Heart right ventricle (tissue), 16 donors: ENCODE results near the gene CTDSP1. TPM values are rescaled to one million over a fixed set of nuclear protein-coding genes. Genes with fewer than 3 reads are reported as not detected.

Source experiments
- ATAC-seq, 8 donors: fragments of 200-7000 bp; cut with Tn5 transposase; one replicate each; pipeline ENCODE4 v1.9.1; 2020; ENCODE audit warnings: mild to moderate bottlenecking in 8 of 8, moderate library complexity in 8 of 8, moderate number of reproducible peaks in 1 of 8
- DNase-seq, 2 donors: peaks; one replicate each; pipeline ENCODE4 v3.0.0-alpha.2; 2020
- H3K27ac ChIP-seq, 10 donors: fragments of 200-600 bp; sonication (generic) in 2 of 10; one replicate each; pipeline versions ENCODE4 v1.5.0 to v1.8.0; 2020 to 2022; ENCODE audit warnings: mild to moderate bottlenecking in 3 of 10
- H3K27me3 ChIP-seq, 7 donors: fragments of 200-600 bp; one replicate each; pipeline ENCODE4 v1.8.0; 2021 to 2022; ENCODE audit warnings: mild to moderate bottlenecking in 2 of 7
- H3K36me3 ChIP-seq, 9 donors: fragments of 200-600 bp; sonication (generic) in 1 of 9; one replicate each; pipeline versions ENCODE4 v1.5.0 to v1.8.0; 2020 to 2022; ENCODE audit warnings: mild to moderate bottlenecking in 2 of 9
- H3K4me1 ChIP-seq, 9 donors: fragments of 200-600 bp; sonication (generic) in 1 of 9; one replicate each; pipeline versions ENCODE4 v1.5.0 to v1.8.0; 2020 to 2022; ENCODE audit warnings: mild to moderate bottlenecking in 4 of 9
- H3K4me3 ChIP-seq, 10 donors: fragments of 200-600 bp; sonication (generic) in 2 of 10; one replicate each; pipeline versions ENCODE4 v1.5.0 to v1.8.0; 2020 to 2022; ENCODE audit warnings: mild to moderate bottlenecking in 7 of 10, moderate library complexity in 2 of 10
- H3K9me3 ChIP-seq, 11 donors: fragments of 200-600 bp in 10 of 11; sonication (generic) in 2 of 11; one replicate each; pipeline versions ENCODE4 v1.5.0 to v1.8.0; 2013 to 2022; ENCODE audit warnings: mild to moderate bottlenecking in 2 of 11, control low read depth in 1 of 11, moderate library complexity in 1 of 11
- CTCF ChIP-seq, 9 donors: fragments of 200-600 bp; sonication (generic) in 2 of 9; IDR thresholded peaks; one replicate each; pipeline versions ENCODE4 v1.5.0 to v1.8.0; 2021 to 2022; ENCODE audit warnings: antibody characterized with exemption in 9 of 9, mild to moderate bottlenecking in 5 of 9, moderate library complexity in 1 of 9
- WGBS, 2 donors: extraction: QIAGEN DNeasy Blood & Tissue Kit; methylation state at CpG; one replicate each; pipeline ENCODE4 v1.1.7; 2013; ENCODE audit warnings: inconsistent platforms in 1 of 2; 5-methylcytosine and 5-hydroxymethylcytosine counted together
- intact Hi-C, 10 donors: fragments of 100-400 bp; cut with DNase I; formaldehyde crosslinking; loops; one replicate each; pipeline versions ENCODE4 v1.11.1 to v1.14.2; 2022
- polyA plus RNA-seq, 2 donors: library from polyadenylated mRNA; stranded (reverse); fragments of 200-250 nt; gene quantifications; one replicate each; pipeline ENCODE4 v1.2.3, GENCODE V29; 2013
- total RNA-seq, 10 donors: library from RNA; stranded (reverse); fragmentation: NEBNext Ultra II Directional in 3 of 10; extraction: Animal tissue kit (Norgen Biotek cat#: 25700) in 3 of 10; gene quantifications; one replicate each; pipeline versions ENCODE4 v1.2.1 to v1.2.4, GENCODE V29; 2021 to 2023
- donor health status: Arrhythmogenic right ventricular cardiomyopathy.
- donor health status: ischemic (EF 13 %, LVEDD 7.1; RV severe dilation, severe dysfunction).
- donor health status: healthy with polysubstance abuse.
- donor health status: DM: no; HTN: yes; CAD: no.
- donor health status: DM: no; HTN: no; CAD: no.
- donor health status: ischemic (EF 25% LVEDD 6.9; RV normal size, moderate dysfunction).
- donor health status: ischemic (EF 25% LVEDD 5.7; RV mildly dilated, moderate dysfunction).
- donor health status: healthy.
- donor health status: DM: yes; HTN: yes; CAD: no.
- donor health status: Ischemic cardiomyopathy.
- donor health status: ischemic (EF 35%, LVEDD 5.7; RV mildly dilated, moderate dysfunction).
- donor health status: nonischemic (EF 11% LVEDD 7.7; RV severe dilation, severe dysfunction).
- donor health status: DM: yes; HTN: yes; CAD: no.
- donor health status: PGD.
- donor health status: ischemic (EF 29% LVEDD 5.4; RV normal size, mild dysfunction).
- donor health status: nonischemic (EF 23%, LVEDD 6.1; RV moderate dilation, normal function).

CTDSP1 gene
- total and polyA plus RNA-seq, 12 donors: 77.9 to 118 (median 89.5) TPM

GRCh38 chr2:218400167-218400929, 680 bp downstream of the CTDSP1 start:
- 1% methylated on average over 51 to 63 of the region's 63 CpGs for WGBS, 2 donors
- peak; percentile 52 to 55 for DNase-seq
- Histone ChIP-seq H3K4me3 (peak overlapping the region; percentile 79 to 100 (median 98)), H3K36me3 (peaks cover 0 to 44% (median 37%) of the 10 kb centered on the region in 9 donors), H3K27me3 (no peaks in the 10 kb centered on the region), H3K4me1 (peaks cover 18 to 72% (median 59%) of the 10 kb centered on the region in 9 donors), H3K9me3 (no peaks in the 10 kb centered on the region), H3K27ac (peak overlapping the region; percentile 98 to 100 (median 100))
- no peak for TF ChIP-seq CTCF (IDR thresholded peaks at IDR 0.05)
- peak in 1 of 8 donors; percentile 2 for ATAC-seq
- intact Hi-C loops: loop anchor here in 3 of 10 donors (10.0 kb wide), 2 partner anchors 244 to 254 kb away; partner anchors contain the start of genes BCS1L (in 2 of the 3) and ZNF142 (in 2 of the 3)

GRCh38 chr2:218400930-218401881, 1.5 kb downstream of the CTDSP1 start:
- intact Hi-C loops: loop anchor here in 3 of 10 donors (10.0 kb wide), 2 partner anchors 244 to 254 kb away; partner anchors contain the start of genes BCS1L (in 2 of the 3) and ZNF142 (in 2 of the 3)
- peaks cover 24 to 74% (median 62%) of the 10 kb centered on the region in 9 donors for H3K4me1 ChIP-seq
- 29 to 34% methylated on average over 24 of the region's 24 CpGs for WGBS, 2 donors

GRCh38 chr2:218401890-218402289, 2.2 kb downstream of the CTDSP1 start:
- intact Hi-C loops: loop anchor here in 3 of 10 donors (10.0 kb wide), 2 partner anchors 243 to 253 kb away; partner anchors contain the start of genes BCS1L (in 2 of the 3) and ZNF142 (in 2 of the 3)
- TF ChIP-seq CTCF (IDR thresholded peaks at IDR 0.05): peak in 1 of 9 donors; percentile 5
- Histone ChIP-seq H3K36me3 (peaks cover 0 to 45% (median 37%) of the 10 kb centered on the region in 9 donors), H3K27me3 (no peaks in the 10 kb centered on the region), H3K9me3 (no peaks in the 10 kb centered on the region), H3K4me1 (peaks cover 26 to 78% (median 64%) of the 10 kb centered on the region in 9 donors), H3K4me3 (peak overlapping the region in 9 of 10 donors; percentile 79 to 100 (median 98)), H3K27ac (peak overlapping the region in 9 of 10 donors; percentile 3 to 100 (median 100))
- ATAC-seq: no peak
- WGBS, 2 donors: 64 to 68% methylated on average over 9 of the region's 9 CpGs
- DNase-seq: no peak

More at GRCh38 chr2:218400930-218401881, 1.5 kb downstream of the CTDSP1 start:
- no peak for ATAC-seq
- DNase-seq: peak in 1 of 2 donors; percentile 40
- H3K27ac ChIP-seq: peak overlapping the region; percentile 98 to 100 (median 100)
- H3K9me3 ChIP-seq: no peaks in the 10 kb centered on the region
- peaks cover 0 to 45% (median 37%) of the 10 kb centered on the region in 9 donors for H3K36me3 ChIP-seq
- H3K27me3 ChIP-seq: no peaks in the 10 kb centered on the region
- no peak for TF ChIP-seq CTCF (IDR thresholded peaks at IDR 0.05)
- peak overlapping the region; percentile 79 to 100 (median 98) for H3K4me3 ChIP-seq
